ENCODE measurements around the gene NAT8. TPM values are rescaled to one million over a fixed set of nuclear protein-coding genes. Genes with fewer than 3 reads are reported as not detected.
"Not testable (repeated sequence)": the region's sequence is repeated elsewhere in the genome, so short reads cannot be mapped to it uniquely, and the experiment has no call there.

NAT8 gene
- total and polyA plus RNA-seq, 2 of the 8 experiments (the other 6 are each of a cell fraction or from before 2014, with no cell fraction given): not detected

DNA sequence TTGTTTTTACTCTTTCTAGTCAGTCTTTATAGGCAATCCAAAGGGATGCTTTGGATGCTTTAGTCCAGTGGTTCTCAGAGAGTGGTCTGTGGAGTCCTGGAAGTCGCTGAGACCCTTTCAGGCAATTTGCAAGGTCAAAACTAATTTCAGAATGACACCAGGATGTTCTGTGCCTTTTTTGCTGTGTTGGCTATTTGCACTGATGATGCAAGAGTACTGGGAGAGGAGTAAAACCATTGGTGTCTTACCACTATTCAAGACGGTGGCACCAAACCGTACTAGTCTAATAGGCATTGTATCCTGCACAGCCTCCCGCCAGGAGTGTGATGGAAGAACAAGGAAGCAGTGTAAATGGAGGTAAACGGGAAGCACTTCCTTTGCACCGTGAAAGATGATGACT lies 34.0 kb upstream of the NAT8 start:
- H4K8ac ChIP-seq (ENCODE audit: extremely low read depth, insufficient read depth, low read length); H3K4me2 ChIP-seq (ENCODE audit: insufficient read depth in 1 of 2, low read depth in 2 of 2, low read length in 2 of 2); H3K79me1 ChIP-seq (ENCODE audit: low read depth, low read length); H4K5ac ChIP-seq (ENCODE audit: insufficient read length, low read depth, low read length); H3K14ac ChIP-seq (ENCODE audit: insufficient read length); H2BK15ac ChIP-seq (ENCODE audit: low read length); H3K9me3 ChIP-seq (ENCODE audit: insufficient read depth in 2 of 2, low read depth in 1 of 2, low read length in 1 of 2); H4K91ac ChIP-seq (replicated peaks; ENCODE audit: insufficient read length, low read length); H2BK12ac ChIP-seq (ENCODE audit: low read depth, low read length); H3K18ac ChIP-seq (ENCODE audit: extremely low read depth, low read length); H3K27ac ChIP-seq (ENCODE audit: low read depth, low read length); H3K4me3 ChIP-seq (ENCODE audit: extremely low read depth in 1 of 4, insufficient read depth in 2 of 4, low read depth in 3 of 4, low read length in 4 of 4); H2BK20ac ChIP-seq (ENCODE audit: low read length); POLR2A ChIA-PET (ENCODE audit: partially characterized antibody); H3K4me1 ChIP-seq (replicated peaks in 1 of 4; ENCODE audit: control insufficient read depth in 3 of 4, insufficient read depth in 4 of 4, low read length in 3 of 4); H3K23ac ChIP-seq (ENCODE audit: insufficient read length); H3K27me3 ChIP-seq (replicated peaks in 1 of 4; ENCODE audit: control insufficient read depth in 3 of 4, extremely low read depth in 1 of 4, insufficient read depth in 3 of 4, low read length in 3 of 4); H3K79me2 ChIP-seq (ENCODE audit: control insufficient read depth in 1 of 2, insufficient read depth in 2 of 2, low read length in 2 of 2); H3K36me3 ChIP-seq (ENCODE audit: control insufficient read depth in 2 of 4, insufficient read depth in 4 of 4, low read length in 3 of 4); H2BK5ac ChIP-seq (ENCODE audit: low read depth, low read length); H3K4ac ChIP-seq (replicated peaks; ENCODE audit: insufficient read length, low read depth, low read length); H2AFZ ChIP-seq (ENCODE audit: low read length); DNase-seq (ENCODE audit: low read depth in 1 of 2, low spot score in 2 of 2); H4K20me1 ChIP-seq (replicated peaks in 1 of 2; ENCODE audit: control insufficient read depth in 1 of 2, insufficient read depth in 2 of 2, low read length in 2 of 2); H3K9ac ChIP-seq (replicated peaks in 1 of 4; ENCODE audit: extremely low read depth in 1 of 4, low read depth in 3 of 4, low read length in 3 of 4); H3K23me2 ChIP-seq (ENCODE audit: low read depth, low read length); CTCF ChIA-PET (ENCODE audit: partially characterized antibody); H2BK120ac ChIP-seq (replicated peaks; ENCODE audit: low read depth, low read length); H2AK5ac ChIP-seq (ENCODE audit: low read depth, low read length); H3K56ac ChIP-seq (replicated peaks; ENCODE audit: insufficient read length, low read depth, low read length); FAIRE-seq: not testable (repeated sequence)
- 85% methylated on average over 6 of the region's 6 CpGs; no CpG with 5 or more reads in 1 of the 2 experiments for WGBS, 2 experiments (ENCODE audit: extremely low coverage in 1 of 2, insufficient coverage in 1 of 2, insufficient read length in 1 of 2, insufficient replicate concordance in 2 of 2, low coverage in 1 of 2, low lambda C conversion rate in 2 of 2, missing lambda C conversion rate in 1 of 2)

DNA sequence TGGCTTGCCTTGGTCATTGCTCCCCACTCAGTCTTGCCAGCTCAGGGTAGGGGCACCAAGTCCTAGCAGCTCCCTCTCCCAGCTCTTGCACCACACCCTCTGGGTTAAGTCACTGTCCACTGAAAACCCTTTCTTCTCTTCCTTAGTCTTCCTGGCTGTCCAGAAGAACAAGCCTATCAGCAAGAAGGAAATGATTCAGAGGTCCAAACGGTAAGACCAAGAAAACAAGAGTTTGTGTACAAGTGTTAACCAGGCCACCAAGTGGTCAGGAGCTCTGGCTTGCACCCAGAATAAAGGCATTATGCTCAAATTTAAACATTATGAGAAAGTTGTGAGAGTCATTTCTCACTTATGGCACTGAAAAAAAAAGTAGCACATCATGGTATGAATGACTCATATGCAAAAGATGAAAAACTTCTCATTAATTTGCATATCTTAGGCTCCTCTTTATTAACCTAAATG lies 32.5 kb upstream of the NAT8 start:
- H2BK5ac ChIP-seq (ENCODE audit: low read depth, low read length); H4K91ac ChIP-seq (replicated peaks; ENCODE audit: insufficient read length, low read length); H3K4me2 ChIP-seq (ENCODE audit: insufficient read depth in 1 of 2, low read depth in 2 of 2, low read length in 2 of 2); H3K23me2 ChIP-seq (ENCODE audit: low read depth, low read length); H3K4me1 ChIP-seq (replicated peaks in 1 of 4; ENCODE audit: control insufficient read depth in 3 of 4, insufficient read depth in 4 of 4, low read length in 3 of 4); H3K23ac ChIP-seq (ENCODE audit: insufficient read length); CTCF ChIA-PET (ENCODE audit: partially characterized antibody); H2AFZ ChIP-seq (ENCODE audit: low read length); H4K8ac ChIP-seq (ENCODE audit: extremely low read depth, insufficient read depth, low read length); H3K27ac ChIP-seq (ENCODE audit: low read depth, low read length); DNase-seq (ENCODE audit: low read depth in 1 of 2, low spot score in 2 of 2); H3K4ac ChIP-seq (replicated peaks; ENCODE audit: insufficient read length, low read depth, low read length); H2BK12ac ChIP-seq (ENCODE audit: low read depth, low read length); H3K79me2 ChIP-seq (ENCODE audit: control insufficient read depth in 1 of 2, insufficient read depth in 2 of 2, low read length in 2 of 2); H3K9me3 ChIP-seq (ENCODE audit: insufficient read depth in 2 of 2, low read depth in 1 of 2, low read length in 1 of 2); H3K56ac ChIP-seq (replicated peaks; ENCODE audit: insufficient read length, low read depth, low read length); H4K5ac ChIP-seq (ENCODE audit: insufficient read length, low read depth, low read length); FAIRE-seq; H4K20me1 ChIP-seq (replicated peaks in 1 of 2; ENCODE audit: control insufficient read depth in 1 of 2, insufficient read depth in 2 of 2, low read length in 2 of 2); POLR2A ChIA-PET (ENCODE audit: partially characterized antibody); H3K9ac ChIP-seq (replicated peaks in 1 of 4; ENCODE audit: extremely low read depth in 1 of 4, low read depth in 3 of 4, low read length in 3 of 4); H3K14ac ChIP-seq (ENCODE audit: insufficient read length); H2AK5ac ChIP-seq (ENCODE audit: low read depth, low read length); H3K79me1 ChIP-seq (ENCODE audit: low read depth, low read length); H2BK120ac ChIP-seq (replicated peaks; ENCODE audit: low read depth, low read length); H3K4me3 ChIP-seq (ENCODE audit: extremely low read depth in 1 of 4, insufficient read depth in 2 of 4, low read depth in 3 of 4, low read length in 4 of 4); H3K27me3 ChIP-seq (replicated peaks in 1 of 4; ENCODE audit: control insufficient read depth in 3 of 4, extremely low read depth in 1 of 4, insufficient read depth in 3 of 4, low read length in 3 of 4); H2BK15ac ChIP-seq (ENCODE audit: low read length); H2BK20ac ChIP-seq (ENCODE audit: low read length); H3K18ac ChIP-seq (ENCODE audit: extremely low read depth, low read length); H3K36me3 ChIP-seq (ENCODE audit: control insufficient read depth in 2 of 4, insufficient read depth in 4 of 4, low read length in 3 of 4): not testable (repeated sequence)
- WGBS, 2 experiments (ENCODE audit: extremely low coverage in 1 of 2, insufficient coverage in 1 of 2, insufficient read length in 1 of 2, insufficient replicate concordance in 2 of 2, low coverage in 1 of 2, low lambda C conversion rate in 2 of 2, missing lambda C conversion rate in 1 of 2): 63% methylated on average over 1 of the region's 1 CpG; no CpG with 5 or more reads in 1 of the 2 experiments
